ENCODE data around the gene OR5I1. TPM values are rescaled to one million over a fixed set of nuclear protein-coding genes. Genes with fewer than 3 reads are reported as not detected.

OR5I1 gene
- total and polyA plus RNA-seq, 2 of the 4 experiments (the other 2 are of a cell fraction) = not detected

GRCh38 chr11:55956521-55956920, 20.3 kb upstream of the OR5I1 start:
- H3K56ac ChIP-seq (ENCODE audit: extremely low read depth, insufficient read depth, low read length) = no peak overlapping the region
- no peaks in the 10 kb centered on the region for H3K79me1 ChIP-seq (ENCODE audit: low read depth in 1 of 2, low read length in 2 of 2)
- WGBS, 2 experiments (ENCODE audit: extremely low coverage in 2 of 2, insufficient read length in 1 of 2) = no CpG with 5 or more reads among the region's 4 CpGs
- no peak overlapping the region for H3K4me3 ChIP-seq (ENCODE audit: insufficient read depth, low read depth, low read length)
- H3K4me2 ChIP-seq (ENCODE audit: low read depth, low read length) = no peak overlapping the region
- H3K9me3 ChIP-seq (ENCODE audit: control insufficient read depth, insufficient read depth, low read length) = peaks cover 4% of the 10 kb centered on the region; the same call in 1 of the 2 replicates
- H3K4ac ChIP-seq (ENCODE audit: low read depth, low read length) = no peak overlapping the region
- H2AFZ ChIP-seq (replicated peaks; ENCODE audit: low read length, poor library complexity) = no peak overlapping the region
- no peak overlapping the region for H3K23ac ChIP-seq (ENCODE audit: low read depth, low read length)
- H2BK5ac ChIP-seq (ENCODE audit: low read depth, low read length, poor library complexity, severe bottlenecking) = no peak overlapping the region
- intact Hi-C loops (cut with micrococcal nuclease) = no loop called here
- H3K4me1 ChIP-seq (ENCODE audit: control insufficient read depth, insufficient read depth, low read length) = no peaks in the 10 kb centered on the region
- H3K27me3 ChIP-seq (ENCODE audit: control insufficient read depth, insufficient read depth, low read length) = no peaks in the 10 kb centered on the region
- H3K18ac ChIP-seq (ENCODE audit: low read depth, low read length) = no peak overlapping the region
- DNase-seq = no peak
- no peaks in the 10 kb centered on the region for H3K9me1 ChIP-seq (ENCODE audit: insufficient read depth, low read length)
- H2BK20ac ChIP-seq (ENCODE audit: low read depth, low read length) = no peak overlapping the region
- in situ Hi-C loops (cut with MboI; ENCODE audit: low sequenced_read_pairs) = no loop called here
- H4K91ac ChIP-seq (ENCODE audit: insufficient read depth, low read depth, low read length) = no peak overlapping the region
- dilution Hi-C loops (cut with HindIII; ENCODE audit: low sequenced_read_pairs, unreplicated experiment) = no loop called here
- no peak overlapping the region for H4K5ac ChIP-seq (ENCODE audit: low read depth, low read length)
- no peak overlapping the region for H2BK120ac ChIP-seq (ENCODE audit: low read depth, low read length)
- no peak for TF ChIP-seq ELK1 (IDR thresholded peaks at IDR 0.05; ENCODE audit: borderline replicate concordance, low read depth, low read length)
- no peak for TF ChIP-seq SMC3 (IDR thresholded peaks at IDR 0.05; ENCODE audit: low read depth, low read length)
- TF ChIP-seq MAZ (IDR thresholded peaks at IDR 0.05; ENCODE audit: borderline replicate concordance, low read depth, low read length) = no peak
- H2AK9ac ChIP-seq (replicated peaks; ENCODE audit: low read depth, low read length, poor library complexity) = no peak overlapping the region
- no peak overlapping the region for H3K9ac ChIP-seq (ENCODE audit: low read depth, low read length)
- H2BK15ac ChIP-seq (ENCODE audit: low read depth, low read length) = no peak overlapping the region
- H2AK5ac ChIP-seq (ENCODE audit: low read depth, low read length) = no peak overlapping the region
- no peaks in the 10 kb centered on the region for H4K20me1 ChIP-seq (ENCODE audit: insufficient read depth, low read length)
- no peaks in the 10 kb centered on the region for H3K36me3 ChIP-seq (ENCODE audit: control insufficient read depth, insufficient read depth, low read length)
- ATAC-seq (ENCODE audit: low read depth) = no peak
- BruUV-seq (replicated peaks) = no TSS peak
- no peak overlapping the region for H3K27ac ChIP-seq (ENCODE audit: insufficient read depth, low read length)
- ChIA-PET POLR2A (ENCODE audit: unreplicated experiment) (no interaction called here), CTCF (no interaction called here)
- no peak overlapping the region for H4K8ac ChIP-seq (ENCODE audit: low read depth in 2 of 2, low read length in 2 of 2)
- H3K14ac ChIP-seq (replicated peaks; ENCODE audit: low read depth, low read length) = no peak overlapping the region
